IPS DF 6.9 (cell line): Measurements from ENCODE around the gene DAPP1.

ENCODE experiments used
- DNase-seq: peaks from one replicate; pipeline ENCODE4 v3.0.0-alpha.2; 2013; ENCODE audit warnings: low read depth, low spot score
- H3K27ac ChIP-seq: one replicate; pipeline ENCODE4 v1.5.1; 2013; ENCODE audit warnings: low read length, control low read depth
- H3K27me3 ChIP-seq: 2 replicates; pipeline ENCODE4 v1.6.1; 2013; ENCODE audit warnings: mild to moderate bottlenecking, low read length; ENCODE audit not compliant: control insufficient read depth, insufficient read depth
- H3K36me3 ChIP-seq: 2 replicates; pipeline ENCODE4 v1.6.1; 2013; ENCODE audit warnings: low read length; ENCODE audit not compliant: control insufficient read depth, insufficient read depth
- H3K4me1 ChIP-seq: 2 replicates; pipeline ENCODE4 v1.6.1; 2013; ENCODE audit warnings: low read length; ENCODE audit not compliant: control insufficient read depth, insufficient read depth
- H3K4me3 ChIP-seq: 2 replicates; pipeline ENCODE4 v1.5.1; 2013; ENCODE audit warnings: mild to moderate bottlenecking, low read length
- H3K9me3 ChIP-seq: 2 replicates; pipeline ENCODE4 v1.6.1; 2013; ENCODE audit warnings: low read length, inconsistent platforms; ENCODE audit not compliant: control insufficient read depth, insufficient read depth
- WGBS: extraction: QIAGEN DNeasy Blood & Tissue Kit; methylation state at CpG from one replicate; pipeline ENCODE4 v1.1.7; 2013; ENCODE audit warnings: mixed read lengths, missing lambda C conversion rate; ENCODE audit not compliant: insufficient read length, insufficient coverage; 5-methylcytosine and 5-hydroxymethylcytosine counted together

Gene DAPP1

DNA sequence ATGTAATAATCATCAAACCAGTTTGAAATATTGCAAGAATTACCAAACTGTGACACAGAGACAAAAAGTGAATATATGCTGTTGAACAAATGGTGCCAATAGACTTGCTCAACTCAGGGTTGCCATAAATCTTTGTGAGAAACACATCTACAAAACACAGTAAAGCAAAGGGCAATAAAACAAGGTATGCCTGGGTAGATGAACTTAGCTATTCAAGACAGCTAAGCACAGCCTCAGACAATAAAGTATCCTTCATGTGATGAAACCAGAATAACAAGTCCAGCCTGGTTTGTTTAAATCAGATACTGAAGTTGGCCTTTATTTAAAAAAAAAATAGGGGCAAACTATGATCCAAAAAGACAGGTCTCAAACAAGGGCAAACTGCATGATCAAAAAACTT is 58.4 kb downstream of the DAPP1 start:
- Histone ChIP-seq H3K27me3 (no peaks in the 10 kb centered on the region), H3K36me3 (no peaks in the 10 kb centered on the region), H3K4me1 (no peaks in the 10 kb centered on the region), H3K27ac (no peak overlapping the region), H3K4me3 (no peak overlapping the region), H3K9me3 (no peaks in the 10 kb centered on the region)
- DNase-seq = no peak

DNA sequence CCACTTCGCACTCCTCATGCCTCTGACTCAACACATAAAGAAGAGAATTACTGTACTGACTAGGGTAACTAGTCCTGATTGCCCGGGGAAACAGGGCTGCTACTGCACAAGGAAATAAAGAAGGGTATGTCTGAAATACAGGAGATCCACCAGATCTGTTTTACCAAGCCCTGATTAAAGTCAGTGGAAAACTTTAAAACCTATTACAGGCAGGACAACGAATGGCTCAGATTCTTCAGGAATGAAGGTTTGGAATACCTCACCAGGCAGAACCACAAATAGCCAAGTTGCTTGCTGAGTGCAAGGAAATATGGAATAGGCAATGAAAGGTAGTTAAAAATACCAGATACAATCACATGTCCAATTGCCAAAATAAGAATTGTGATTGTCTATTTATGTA is 60.3 kb downstream of the DAPP1 start:
- H3K4me3 ChIP-seq = no peak overlapping the region

DNA sequence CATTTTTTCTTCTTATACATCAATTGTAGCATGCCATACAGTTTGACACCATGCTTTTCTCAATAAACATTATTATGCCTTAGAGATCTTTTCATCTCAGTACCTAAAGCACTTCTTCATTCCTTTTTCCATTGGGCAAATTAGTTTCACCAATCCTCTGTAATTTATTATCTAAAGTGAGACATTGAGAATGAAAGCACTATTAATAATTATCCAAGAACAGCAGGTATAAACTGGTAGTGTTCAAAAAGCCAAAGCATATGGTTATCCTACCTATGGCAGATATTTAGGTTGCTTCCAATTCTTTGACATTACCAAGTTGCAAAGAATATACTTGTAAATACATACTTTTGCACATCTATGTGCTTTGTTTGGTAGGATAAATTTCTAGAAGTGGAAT is 62.0 kb downstream of the DAPP1 start:
- no peak for DNase-seq
- Histone ChIP-seq H3K36me3 (no peaks in the 10 kb centered on the region), H3K27ac (no peak overlapping the region), H3K4me1 (no peaks in the 10 kb centered on the region), H3K27me3 (no peaks in the 10 kb centered on the region), H3K9me3 (no peaks in the 10 kb centered on the region), H3K4me3 (no peak overlapping the region)

More for the DNA sequence above, 60.3 kb downstream of the DAPP1 start:
- no peaks in the 10 kb centered on the region for H3K36me3 ChIP-seq
- no peaks in the 10 kb centered on the region for H3K4me1 ChIP-seq
- no peaks in the 10 kb centered on the region for H3K9me3 ChIP-seq
- no peaks in the 10 kb centered on the region for H3K27me3 ChIP-seq
- DNase-seq = no peak
- no CpG with 5 or more reads among the region's 3 CpGs for WGBS
- H3K27ac ChIP-seq = no peak overlapping the region

DNA sequence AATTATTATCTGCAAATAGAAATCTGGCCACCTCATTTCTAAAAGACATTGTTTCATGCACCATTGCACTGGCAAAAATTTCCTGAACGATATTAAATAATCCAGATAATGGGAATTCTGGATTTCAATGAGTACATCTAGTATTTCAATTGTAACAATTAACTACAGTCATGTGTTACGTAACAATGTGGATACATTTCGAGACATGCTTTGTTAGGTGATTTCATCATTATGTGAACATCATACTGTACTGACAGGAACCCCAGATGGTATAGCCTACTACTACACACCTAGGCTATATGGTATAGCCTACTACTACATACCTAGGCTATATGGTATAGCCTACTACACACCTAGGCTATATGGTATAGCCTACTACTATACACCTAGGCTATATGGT is 62.8 kb downstream of the DAPP1 start:
- H3K4me1 ChIP-seq = no peaks in the 10 kb centered on the region
- H3K4me3 ChIP-seq = no peak overlapping the region
- WGBS = no CpG with 5 or more reads among the region's 3 CpGs
- H3K36me3 ChIP-seq = no peaks in the 10 kb centered on the region
- H3K27ac ChIP-seq = no peak overlapping the region
- DNase-seq = no peak
- H3K9me3 ChIP-seq = no peaks in the 10 kb centered on the region
- H3K27me3 ChIP-seq = no peaks in the 10 kb centered on the region

DNA sequence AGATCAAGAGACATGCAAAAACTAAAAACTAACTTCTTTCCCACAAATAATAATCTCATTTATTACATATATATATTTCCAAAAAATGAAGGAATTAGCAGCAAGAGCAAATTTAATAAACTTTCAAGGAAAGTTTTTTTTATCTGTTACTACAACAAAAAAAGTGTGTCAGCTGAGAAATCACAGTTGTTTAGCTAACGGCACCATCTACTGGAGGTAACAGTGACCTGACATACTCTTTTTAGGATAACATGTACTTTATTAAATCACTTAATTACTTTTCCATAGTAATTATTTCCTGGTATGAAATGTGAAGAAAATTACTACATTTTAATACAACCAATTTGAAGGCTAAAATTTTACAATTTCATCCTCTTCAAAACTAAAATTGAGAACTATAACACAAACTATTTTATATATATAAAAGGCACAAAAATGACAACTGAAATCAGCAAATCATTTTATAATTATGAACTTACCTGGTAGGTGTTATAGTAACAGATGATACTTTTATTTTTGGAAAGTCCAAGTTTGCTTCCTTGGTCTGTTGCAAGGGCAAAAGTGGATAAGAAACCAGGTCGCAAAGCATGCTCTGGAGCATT is 68.5 kb downstream of the DAPP1 start:
- no peaks in the 10 kb centered on the region for H3K4me1 ChIP-seq
- no peak overlapping the region for H3K27ac ChIP-seq
- no peaks in the 10 kb centered on the region for H3K36me3 ChIP-seq
- no peak overlapping the region for H3K4me3 ChIP-seq
- H3K9me3 ChIP-seq = no peaks in the 10 kb centered on the region
- WGBS = no CpG with 5 or more reads among the region's 2 CpGs
- no peaks in the 10 kb centered on the region for H3K27me3 ChIP-seq
- DNase-seq = no peak

DNA sequence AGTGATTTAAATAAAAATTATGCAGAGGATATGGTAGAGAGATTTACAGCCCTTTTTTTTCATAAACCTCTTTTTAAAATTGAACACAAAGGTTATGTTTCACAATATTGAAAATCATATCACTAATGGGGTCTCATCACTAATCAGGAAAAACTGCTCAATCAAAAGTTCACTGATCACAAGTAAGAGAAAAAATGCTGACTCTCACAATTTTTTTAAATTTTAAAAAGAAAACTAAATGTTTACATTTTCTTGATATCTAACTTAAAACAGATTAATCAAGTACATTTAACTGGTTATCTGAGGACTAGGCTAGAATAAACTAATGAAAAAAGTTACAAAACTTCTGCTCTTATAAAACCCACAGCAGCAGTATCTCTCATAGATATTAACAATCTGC is 69.1 kb downstream of the DAPP1 start:
- Histone ChIP-seq H3K27me3 (no peaks in the 10 kb centered on the region), H3K9me3 (no peaks in the 10 kb centered on the region), H3K4me3 (no peak overlapping the region), H3K27ac (no peak overlapping the region), H3K4me1 (no peaks in the 10 kb centered on the region), H3K36me3 (no peaks in the 10 kb centered on the region)
- DNase-seq = no peak

DNA sequence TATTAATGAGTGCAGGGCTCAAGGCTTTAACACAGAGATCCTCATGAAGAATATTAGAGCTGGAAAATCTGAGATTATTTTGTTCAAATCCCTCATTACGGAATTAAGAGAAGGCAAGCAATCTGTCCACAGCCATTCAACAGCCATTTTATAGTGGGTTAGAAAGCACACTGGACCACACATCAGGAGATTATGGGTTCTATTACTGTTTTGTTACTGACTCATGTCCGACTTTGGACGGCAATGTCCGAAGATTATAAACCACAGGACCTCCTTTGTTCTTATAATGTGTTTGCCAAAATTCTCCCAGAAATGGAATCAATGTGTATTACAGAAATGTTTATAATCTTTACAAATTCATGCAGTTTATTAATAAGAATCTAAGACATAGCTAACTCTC is 69.5 kb downstream of the DAPP1 start:
- Histone ChIP-seq H3K27ac (no peak overlapping the region), H3K4me1 (no peaks in the 10 kb centered on the region), H3K36me3 (no peaks in the 10 kb centered on the region), H3K4me3 (no peak overlapping the region), H3K9me3 (no peaks in the 10 kb centered on the region), H3K27me3 (no peaks in the 10 kb centered on the region)
- DNase-seq = no peak
- WGBS = no CpG with 5 or more reads among the region's 4 CpGs

DNA sequence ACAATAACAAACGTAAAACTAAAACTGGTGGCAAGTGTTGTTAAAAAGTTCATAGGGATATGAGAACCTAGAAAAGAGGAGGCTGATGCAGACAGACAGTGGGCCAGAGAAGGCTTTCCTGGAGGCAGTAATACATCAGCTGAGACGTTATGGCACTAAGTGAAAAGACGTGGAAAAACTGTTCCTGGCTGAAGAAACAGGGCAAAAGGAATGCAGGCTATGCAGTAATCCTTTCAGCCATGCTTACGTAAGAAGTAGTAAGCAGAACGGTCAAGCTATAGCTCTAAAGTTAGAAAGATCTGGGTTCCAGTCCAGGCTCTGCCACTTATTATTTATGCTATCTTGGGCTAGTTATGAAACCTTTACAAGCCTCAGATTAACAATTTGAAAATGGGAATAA is 71.2 kb downstream of the DAPP1 start:
- Histone ChIP-seq H3K27ac (no peak overlapping the region), H3K4me3 (no peak overlapping the region), H3K36me3 (no peaks in the 10 kb centered on the region), H3K4me1 (no peaks in the 10 kb centered on the region), H3K27me3 (no peaks in the 10 kb centered on the region), H3K9me3 (no peaks in the 10 kb centered on the region)
- WGBS = no CpG with 5 or more reads among the region's 5 CpGs
- no peak for DNase-seq

DNA sequence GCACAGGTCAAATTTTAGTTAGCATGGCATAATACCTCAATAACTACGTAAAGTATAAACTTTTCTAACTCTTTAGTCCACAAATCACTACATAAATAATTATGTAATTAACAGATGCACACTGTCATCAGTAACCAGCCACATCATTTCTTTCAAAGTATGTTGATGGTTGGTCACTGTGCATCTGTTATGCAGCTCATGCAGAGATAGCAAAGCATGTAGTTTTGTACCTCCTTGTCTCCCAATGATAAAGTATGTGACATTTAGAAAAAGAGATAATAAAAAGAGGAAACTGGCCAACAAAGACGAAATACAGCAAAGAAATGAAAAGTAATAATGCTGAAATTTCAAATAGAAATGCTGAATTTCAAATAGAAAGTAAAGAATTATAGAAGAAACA is 74.7 kb downstream of the DAPP1 start:
- WGBS = no CpG with 5 or more reads among the region's 2 CpGs
- no peaks in the 10 kb centered on the region for H3K27me3 ChIP-seq
- H3K27ac ChIP-seq = no peak overlapping the region
- no peak for DNase-seq
- H3K9me3 ChIP-seq = no peaks in the 10 kb centered on the region
- H3K4me1 ChIP-seq = no peaks in the 10 kb centered on the region; the same call in 1 of the 2 replicates
- no peak overlapping the region for H3K4me3 ChIP-seq
- no peaks in the 10 kb centered on the region for H3K36me3 ChIP-seq

DNA sequence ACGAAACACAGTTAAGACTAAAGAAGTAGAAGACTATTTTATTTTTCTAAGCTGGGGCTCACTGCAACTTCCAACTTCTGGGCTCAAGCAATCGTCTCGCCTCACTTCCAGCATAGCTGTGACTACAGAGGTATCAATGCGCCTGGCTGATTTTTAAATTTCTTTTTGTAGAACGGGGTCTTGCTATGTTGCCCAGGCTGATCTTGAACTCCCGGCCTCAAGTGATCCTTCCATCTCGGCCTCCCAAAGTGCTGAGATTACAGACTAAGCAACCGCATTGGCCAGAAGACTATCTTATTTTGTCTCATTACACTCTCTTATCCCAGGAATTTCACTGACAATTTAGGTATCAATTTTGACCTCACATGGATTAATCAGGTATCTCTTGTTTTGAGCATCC is 76.4 kb downstream of the DAPP1 start:
- no CpG with 5 or more reads among the region's 8 CpGs for WGBS

DNA sequence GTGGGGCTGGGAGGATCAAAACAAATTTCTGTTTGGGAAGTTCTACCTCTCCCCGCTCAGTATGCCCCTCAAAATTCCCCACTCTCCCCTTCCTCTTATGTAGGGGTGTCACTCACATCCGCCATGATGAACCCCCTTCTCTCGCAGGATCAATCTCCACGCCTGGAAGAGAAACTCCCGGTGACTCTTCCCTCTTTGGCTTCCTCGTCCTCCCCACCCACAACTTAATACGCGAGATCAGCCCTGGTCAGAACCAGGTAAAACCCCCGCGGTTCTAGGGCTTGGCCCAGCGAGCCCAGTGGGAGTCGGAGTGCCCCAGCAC is 77.2 kb downstream of the DAPP1 start:
- DNase-seq = no peak
- WGBS = no CpG with 5 or more reads among the region's 12 CpGs
- H3K27ac ChIP-seq = no peak overlapping the region
- no peaks in the 10 kb centered on the region for H3K36me3 ChIP-seq
- peak overlapping the region; percentile 98 for H3K4me3 ChIP-seq
- H3K9me3 ChIP-seq = no peaks in the 10 kb centered on the region
- no peaks in the 10 kb centered on the region for H3K27me3 ChIP-seq
- no peaks in the 10 kb centered on the region; the same call in 1 of the 2 replicates for H3K4me1 ChIP-seq

More for the DNA sequence above, 76.4 kb downstream of the DAPP1 start:
- Histone ChIP-seq H3K27ac (no peak overlapping the region), H3K36me3 (no peaks in the 10 kb centered on the region), H3K4me1 (no peaks in the 10 kb centered on the region; the same call in 1 of the 2 replicates), H3K27me3 (no peaks in the 10 kb centered on the region), H3K9me3 (no peaks in the 10 kb centered on the region), H3K4me3 (no peak overlapping the region; the same call in 1 of the 2 replicates)
- no peak for DNase-seq
